ENCODE data around the gene POR.

GRCh38 chr7:75998038-75998437 lies 83.1 kb downstream of the POR start:
- TF ChIP-seq, protein P1, sequence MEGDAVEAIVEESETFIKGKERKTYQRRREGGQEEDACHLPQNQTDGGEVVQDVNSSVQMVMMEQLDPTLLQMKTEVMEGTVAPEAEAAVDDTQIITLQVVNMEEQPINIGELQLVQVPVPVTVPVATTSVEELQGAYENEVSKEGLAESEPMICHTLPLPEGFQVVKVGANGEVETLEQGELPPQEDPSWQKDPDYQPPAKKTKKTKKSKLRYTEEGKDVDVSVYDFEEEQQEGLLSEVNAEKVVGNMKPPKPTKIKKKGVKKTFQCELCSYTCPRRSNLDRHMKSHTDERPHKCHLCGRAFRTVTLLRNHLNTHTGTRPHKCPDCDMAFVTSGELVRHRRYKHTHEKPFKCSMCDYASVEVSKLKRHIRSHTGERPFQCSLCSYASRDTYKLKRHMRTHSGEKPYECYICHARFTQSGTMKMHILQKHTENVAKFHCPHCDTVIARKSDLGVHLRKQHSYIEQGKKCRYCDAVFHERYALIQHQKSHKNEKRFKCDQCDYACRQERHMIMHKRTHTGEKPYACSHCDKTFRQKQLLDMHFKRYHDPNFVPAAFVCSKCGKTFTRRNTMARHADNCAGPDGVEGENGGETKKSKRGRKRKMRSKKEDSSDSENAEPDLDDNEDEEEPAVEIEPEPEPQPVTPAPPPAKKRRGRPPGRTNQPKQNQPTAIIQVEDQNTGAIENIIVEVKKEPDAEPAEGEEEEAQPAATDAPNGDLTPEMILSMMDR (IDR thresholded peaks at IDR 0.05): no peak
- no peak for TF ChIP-seq POLR2A (IDR thresholded peaks at IDR 0.05)

All from heart left ventricle (tissue), 13 donors.